H1 (cell line): ENCODE data around the gene ADM5. TPM values are rescaled to one million over a fixed set of nuclear protein-coding genes. Genes with fewer than 3 reads are reported as not detected.

Experiments used
- CHD7 ChIP-seq: fragments of 300-600 bp; sonication (generic); IDR thresholded peaks from 2 replicates; pipeline ENCODE4 v1.7.1; 2012; ENCODE audit warnings: low read length, moderate library complexity, mild to moderate bottlenecking, inconsistent platforms; ENCODE audit not compliant: insufficient replicate concordance
- polyA plus RNA-seq, 7 experiments: library from polyadenylated mRNA; depleted of rRNA in 3 of 7; stranded (reverse) in 5 of 7; unstranded in 2 of 7; fragments of >200 nt in 5 of 7; fragments of 200-250 nt in 2 of 7; gene quantifications; 1 replicate in 5 of 7; 2 replicates in 1 of 7; 4 replicates in 1 of 7; pipeline versions ENCODE4 v1.2.1 to v1.2.3, GENCODE V29; 2011 to 2013; ENCODE audit warnings: missing spikeins in 2 of 7, mixed read lengths in 2 of 7
- total RNA-seq: library from RNA; stranded (reverse); fragmentation: NEBNext Ultra II Directional; extraction: Animal tissue kit (Norgen Biotek cat#: 25700); gene quantifications from 2 replicates; pipeline ENCODE4 v1.2.1, GENCODE V29; 2021

Gene ADM5
- total and polyA plus RNA-seq, 2 of the 8 experiments (the other 6 are each of a cell fraction or from before 2014, with no cell fraction given) = 2.5 to 2.6 TPM

GRCh38 chr19:49652551-49653465 is 36.6 kb upstream of the ADM5 start (continued):
- no peak for TF ChIP-seq CHD7
